Measurements from ENCODE around the gene RAG1. TPM values are rescaled to one million over a fixed set of nuclear protein-coding genes. Genes with fewer than 3 reads are reported as not detected.

Gene RAG1
- total RNA-seq, result 1 to 10 TPM; 1.5 to 4.8 (median 4.2) TPM

- no peaks in the 10 kb centered on the region for H3K36me3 ChIP-seq
- intact Hi-C loops (cut with DNase I), result loop anchor here (10.0 kb wide), 1 partner anchor 57 kb away; no protein-coding TSS in a partner anchor
- 91 to 100% methylated on average over 1 of the region's 1 CpG for WGBS, 2 donors
- no peak within 1 kb of the TSS for H3K4me3 ChIP-seq (replicated peaks in 1 of 3)
- H3K4me1 ChIP-seq, result peaks cover 0 to 16% of the 10 kb centered on the region in 2 donors
- TF ChIP-seq CTCF (IDR thresholded peaks at IDR 0.05) (no peak), POLR2A (IDR thresholded peaks at IDR 0.05) (no peak)
- H3K27me3 ChIP-seq, result no peaks in the 10 kb centered on the region
- no peak for DNase-seq
- H3K9me3 ChIP-seq, result no peaks in the 10 kb centered on the region
- peak within 1 kb of the TSS in 2 of 3 donors; percentile 9 to 10 for H3K27ac ChIP-seq
These were observed at the start of gene RAG1 for GRCh38 chr11:36567694-36568093. TSS of gene RAG1 (plus strand) at chr11:36568007. CDS start at chr11:36573305, 5,298 bp downstream.

GRCh38 chr11:36530840-36531239 lies 37.0 kb upstream of the RAG1 start:
- no peaks in the 10 kb centered on the region for H3K36me3 ChIP-seq
- no peaks in the 10 kb centered on the region for H3K27me3 ChIP-seq
- no peak overlapping the region for H3K4me3 ChIP-seq (replicated peaks in 1 of 3)
- no peaks in the 10 kb centered on the region for H3K9me3 ChIP-seq
- no peak for DNase-seq
- no peaks in the 10 kb centered on the region for H3K4me1 ChIP-seq
- H3K27ac ChIP-seq, result no peak overlapping the region
- no peak for TF ChIP-seq CTCF (IDR thresholded peaks at IDR 0.05)
- no peak for TF ChIP-seq POLR2A (IDR thresholded peaks at IDR 0.05)
- intact Hi-C loops (cut with DNase I), result no loop called here

GRCh38 chr11:36532941-36533601 lies 34.7 kb upstream of the RAG1 start:
- H3K4me1 ChIP-seq, result no peaks in the 10 kb centered on the region
- H3K27ac ChIP-seq, result no peak overlapping the region
- DNase-seq, result no peak
- no peak overlapping the region for H3K4me3 ChIP-seq (replicated peaks in 1 of 3)
- intact Hi-C loops (cut with DNase I), result no loop called here
- H3K27me3 ChIP-seq, result no peaks in the 10 kb centered on the region
- no peaks in the 10 kb centered on the region for H3K9me3 ChIP-seq
- no peaks in the 10 kb centered on the region for H3K36me3 ChIP-seq
- TF ChIP-seq CTCF (IDR thresholded peaks at IDR 0.05), result no peak
- no peak for TF ChIP-seq POLR2A (IDR thresholded peaks at IDR 0.05)
- WGBS, 2 donors, result 52 to 56% methylated on average over 8 of the region's 8 CpGs

- no peak overlapping the region for H3K27ac ChIP-seq
These were observed 33.4 kb upstream of the RAG1 start for GRCh38 chr11:36534276-36534840.

More at GRCh38 chr11:36534276-36534840, 33.4 kb upstream of the RAG1 start:
- Histone ChIP-seq H3K9me3 (no peaks in the 10 kb centered on the region), H3K27me3 (no peaks in the 10 kb centered on the region), H3K4me1 (peaks cover 0 to 4% of the 10 kb centered on the region in 2 donors), H3K4me3 (replicated peaks in 1 of 3) (no peak overlapping the region), H3K36me3 (no peaks in the 10 kb centered on the region)
- WGBS, 2 donors, result 78 to 79% methylated on average over 3 of the region's 3 CpGs
- TF ChIP-seq POLR2A (IDR thresholded peaks at IDR 0.05) (no peak), CTCF (IDR thresholded peaks at IDR 0.05) (no peak)
- intact Hi-C loops (cut with DNase I), result no loop called here
- DNase-seq, result no peak

Data from thyroid gland (tissue), 4 donors.